ENCODE data around the gene RASEF.
A peak's percentile ranks its signal among the peaks of the same experiment; 100 is the strongest.

The RASEF gene

GRCh38 chr9:83035143-83035542 is 27.8 kb downstream of the RASEF start:
- DNase-seq (ENCODE audit: low read depth): no peak
- TF ChIP-seq CTCF (conservative IDR thresholded peaks at IDR 0.05; ENCODE audit: low read length): no peak
- H3K4me3 ChIP-seq (ENCODE audit: low read length): no peak overlapping the region

- peak; percentile 10 for DNase-seq (ENCODE audit: low read depth)
- no peak overlapping the region for H3K4me3 ChIP-seq (ENCODE audit: low read length)
- TF ChIP-seq CTCF (conservative IDR thresholded peaks at IDR 0.05; ENCODE audit: low read length): no peak
Measured at GRCh38 chr9:83034587-83034986, 28.4 kb downstream of the RASEF start.

GRCh38 chr9:83034026-83034425 is 28.9 kb downstream of the RASEF start:
- H3K4me3 ChIP-seq (ENCODE audit: low read length): no peak overlapping the region
- no peak for TF ChIP-seq CTCF (conservative IDR thresholded peaks at IDR 0.05; ENCODE audit: low read length)

GRCh38 chr9:83032065-83032625 is 30.8 kb downstream of the RASEF start:
- no peak overlapping the region for H3K4me3 ChIP-seq (ENCODE audit: low read length)
- TF ChIP-seq CTCF (conservative IDR thresholded peaks at IDR 0.05; ENCODE audit: low read length): no peak
- DNase-seq (ENCODE audit: low read depth): no peak

More at GRCh38 chr9:83034026-83034425, 28.9 kb downstream of the RASEF start:
- no peak for DNase-seq (ENCODE audit: low read depth)

- H3K4me3 ChIP-seq (ENCODE audit: low read length): no peak overlapping the region
- TF ChIP-seq CTCF (conservative IDR thresholded peaks at IDR 0.05; ENCODE audit: low read length): no peak
- DNase-seq (ENCODE audit: low read depth): peak; percentile 63
Measured at GRCh38 chr9:83030391-83031107, 32.4 kb downstream of the RASEF start.

- no peak overlapping the region for H3K4me3 ChIP-seq (ENCODE audit: low read length)
- no peak for DNase-seq (ENCODE audit: low read depth)
- TF ChIP-seq CTCF (conservative IDR thresholded peaks at IDR 0.05; ENCODE audit: low read length): no peak
Measured at GRCh38 chr9:83029531-83030137, 33.3 kb downstream of the RASEF start.

Data from AG10803 (cell line).